ENCODE data around the gene HSPA12B. TPM values are rescaled to one million over a fixed set of nuclear protein-coding genes. Genes with fewer than 3 reads are reported as not detected.

Gene HSPA12B
- polyA plus RNA-seq (2012; ENCODE audit: insufficient read depth, insufficient read length, low read depth), result 1.6 TPM

GRCh38 chr20:3732327-3733118 lies at the start of gene HSPA12B:
HSPA12B (plus strand) TSS chr20:3732685; CDS start chr20:3738675, 5,990 bp downstream.
- H3K36me3 ChIP-seq, result no peaks in the 10 kb centered on the region
- DNase-seq, result no peak
- no peaks in the 10 kb centered on the region for H3K4me1 ChIP-seq
- no peaks in the 10 kb centered on the region for H3K9me3 ChIP-seq
- no peak within 1 kb of the TSS for H3K4me3 ChIP-seq (ENCODE audit: low read depth, low read length)
- TF ChIP-seq CTCF (IDR thresholded peaks at IDR 0.05; ENCODE audit: low read depth, low read length), result no peak
- no peaks in the 10 kb centered on the region for H3K27me3 ChIP-seq

GRCh38 chr20:3685341-3685740 lies 47.1 kb upstream of the HSPA12B start:
- Histone ChIP-seq H3K4me1 (no peaks in the 10 kb centered on the region), H3K27me3 (no peaks in the 10 kb centered on the region), H3K4me3 (ENCODE audit: low read depth, low read length) (no peak overlapping the region), H3K9me3 (no peaks in the 10 kb centered on the region), H3K36me3 (no peaks in the 10 kb centered on the region)
- no peak for DNase-seq
- no peak for TF ChIP-seq CTCF (IDR thresholded peaks at IDR 0.05; ENCODE audit: low read depth, low read length)

GRCh38 chr20:3686421-3686820 lies 46.1 kb upstream of the HSPA12B start:
- DNase-seq, result no peak
- H3K36me3 ChIP-seq, result no peaks in the 10 kb centered on the region
- no peaks in the 10 kb centered on the region for H3K4me1 ChIP-seq
- H3K4me3 ChIP-seq (ENCODE audit: low read depth, low read length), result no peak overlapping the region
- no peak for TF ChIP-seq CTCF (IDR thresholded peaks at IDR 0.05; ENCODE audit: low read depth, low read length)
- no peaks in the 10 kb centered on the region for H3K27me3 ChIP-seq
- no peaks in the 10 kb centered on the region for H3K9me3 ChIP-seq

GRCh38 chr20:3686867-3687321 lies 45.6 kb upstream of the HSPA12B start:
- Histone ChIP-seq H3K4me1 (no peaks in the 10 kb centered on the region), H3K36me3 (no peaks in the 10 kb centered on the region), H3K27me3 (no peaks in the 10 kb centered on the region), H3K9me3 (no peaks in the 10 kb centered on the region), H3K4me3 (ENCODE audit: low read depth, low read length) (no peak overlapping the region)
- DNase-seq, result no peak
- no peak for TF ChIP-seq CTCF (IDR thresholded peaks at IDR 0.05; ENCODE audit: low read depth, low read length)

- Histone ChIP-seq H3K27me3 (no peaks in the 10 kb centered on the region), H3K4me3 (ENCODE audit: low read depth, low read length) (no peak overlapping the region), H3K9me3 (no peaks in the 10 kb centered on the region), H3K4me1 (no peaks in the 10 kb centered on the region), H3K36me3 (no peaks in the 10 kb centered on the region)
- no peak for DNase-seq
- TF ChIP-seq CTCF (IDR thresholded peaks at IDR 0.05; ENCODE audit: low read depth, low read length), result no peak
These were observed 44.8 kb upstream of the HSPA12B start for GRCh38 chr20:3687655-3688054.

- no peak for TF ChIP-seq CTCF (IDR thresholded peaks at IDR 0.05; ENCODE audit: low read depth, low read length)
- DNase-seq, result no peak
- Histone ChIP-seq H3K36me3 (no peaks in the 10 kb centered on the region), H3K4me1 (no peaks in the 10 kb centered on the region), H3K27me3 (no peaks in the 10 kb centered on the region), H3K4me3 (ENCODE audit: low read depth, low read length) (no peak overlapping the region), H3K9me3 (no peaks in the 10 kb centered on the region)
These were observed 42.5 kb upstream of the HSPA12B start for GRCh38 chr20:3689978-3690377.
